Panc1 (cell line): ENCODE results near the gene PHYH. TPM values are rescaled to one million over a fixed set of nuclear protein-coding genes. Genes with fewer than 3 reads are reported as not detected.

Experiments used
- ATAC-seq: fragments of 200-7000 bp; cut with Tn5 transposase; 2 replicates; pipeline ENCODE4 v1.9.1; 2020; ENCODE audit warnings: mild to moderate bottlenecking, moderate library complexity
- BruUV-seq: library from RNA; stranded (reverse); fragments of 400-500 nt; replicated peaks from 2 replicates; lab custom pipeline; 2021; lab: Mats Ljungman, UMichigan
- CTCF ChIA-PET: fragments of 300-600 bp; sonication (Branson Sonifier 250); formaldehyde crosslinking; loops from one replicate; lab custom pipeline; 2022; ENCODE audit warnings: antibody characterized with exemption; lab: Charles Lee
- POLR2A ChIA-PET: fragments of 300-600 bp; sonication (Branson Sonifier 250); formaldehyde crosslinking; loops from one replicate; lab custom pipeline; 2022; ENCODE audit warnings: antibody characterized with exemption; lab: Charles Lee
- DNase-seq: peaks from one replicate; pipeline ENCODE4 v3.0.0-alpha.2; 2010; ENCODE audit warnings: low read depth, low spot score
- H3K27ac ChIP-seq: 2 replicates; pipeline ENCODE4 v1.5.1; 2011; ENCODE audit warnings: mild to moderate bottlenecking, low read length, inconsistent platforms
- H3K27me3 ChIP-seq: fragments of 200-500 bp; sonication (Bioruptor generic); 2 replicates; pipeline ENCODE4 v1.6.0; 2014; ENCODE audit warnings: low read length, inconsistent platforms; ENCODE audit not compliant: control insufficient read depth, insufficient read depth
- H3K36me3 ChIP-seq: fragments of 200-500 bp; sonication (Bioruptor generic); 2 replicates; pipeline ENCODE4 v1.5.1; 2014; ENCODE audit warnings: inconsistent platforms, mild to moderate bottlenecking, low read length, moderate library complexity; ENCODE audit not compliant: control insufficient read depth, insufficient read depth
- H3K4me1 ChIP-seq: 2 replicates; pipeline ENCODE4 v1.5.1; 2011; ENCODE audit warnings: inconsistent platforms, mild to moderate bottlenecking, low read length, moderate library complexity; ENCODE audit not compliant: control insufficient read depth, insufficient read depth
- H3K4me3 ChIP-seq, 2 experiments: 2 replicates each; pipeline ENCODE4 v1.5.1; 2011 to 2012; ENCODE audit warnings: low read depth in 2 of 2, low read length in 2 of 2, mild to moderate bottlenecking in 2 of 2, inconsistent platforms in 1 of 2, moderate library complexity in 1 of 2
- H3K9me3 ChIP-seq: fragments of 200-500 bp; sonication (Bioruptor generic); 2 replicates; pipeline ENCODE4 v1.5.1; 2014; ENCODE audit warnings: low read depth, mild to moderate bottlenecking, inconsistent platforms, low read length, moderate library complexity; ENCODE audit not compliant: control insufficient read depth, insufficient read depth
- CTCF ChIP-seq: fragments of 450-650 bp; IDR thresholded peaks from 2 replicates; pipeline ENCODE4 v1.5.1; 2017; ENCODE audit warnings: mild to moderate bottlenecking
- POLR2AphosphoS5 ChIP-seq: IDR thresholded peaks from 2 replicates; pipeline ENCODE4 v1.6.1; 2012; ENCODE audit warnings: mild to moderate bottlenecking, low read depth, low read length, moderate library complexity
- REST ChIP-seq, 2 experiments: IDR thresholded peaks; 2 replicates each; pipeline ENCODE4 v1.6.1; 2011 to 2012; ENCODE audit warnings: low read depth in 2 of 2, control low read depth in 1 of 2, low read length in 1 of 2, mild to moderate bottlenecking in 1 of 2, moderate library complexity in 1 of 2; ENCODE audit not compliant: insufficient read depth in 1 of 2
- SIN3A ChIP-seq: IDR thresholded peaks from 2 replicates; pipeline ENCODE4 v1.6.1; 2012; ENCODE audit warnings: low read depth, mild to moderate bottlenecking, low read length, moderate library complexity, borderline replicate concordance; ENCODE audit not compliant: insufficient read depth
- TCF7L2 ChIP-seq: IDR thresholded peaks from 2 replicates; pipeline ENCODE4 v1.6.1; 2011; ENCODE audit warnings: mild to moderate bottlenecking, low read depth, low read length, inconsistent platforms
- in situ Hi-C: cut with HindIII; loops from 2 replicates; pipeline ENCODE4 v1.10.0; 2016; ENCODE audit warnings: low sequenced_read_pairs, low pct_unique_long_range_greater_than_20kb
- intact Hi-C: fragments of 100-400 bp; cut with micrococcal nuclease; formaldehyde crosslinking; loops from one replicate; pipeline ENCODE4 v1.10.0; 2022; ENCODE audit not compliant: unreplicated experiment
- total RNA-seq: library from RNA; stranded (reverse); gene quantifications from one replicate; pipeline ENCODE4 v1.2.1, GENCODE V29; 2021; ENCODE audit not compliant: unreplicated experiment

Gene PHYH
- total RNA-seq, 1 experiment from 2014 or later: 41.3 TPM

- intact Hi-C loops (no loop called here), in situ Hi-C loops (no loop called here)
- no peak for ATAC-seq
- Histone ChIP-seq H3K27ac (no peak overlapping the region), H3K27me3 (no peaks in the 10 kb centered on the region), H3K4me1 (no peaks in the 10 kb centered on the region), H3K36me3 (no peaks in the 10 kb centered on the region), H3K4me3 (no peak overlapping the region), H3K9me3 (no peaks in the 10 kb centered on the region)
- TF ChIP-seq POLR2AphosphoS5 (no peak), SIN3A (no peak), CTCF (no peak), REST (IDR thresholded peaks at IDR 0.05; ENCODE audit: insufficient read depth in 1 of 2, low read depth in 2 of 2, low read length in 1 of 2) (no peak)
- DNase-seq: no peak
- ChIA-PET POLR2A (no interaction called here), CTCF (no interaction called here)
- BruUV-seq: no TSS peak
Measured at GRCh38 chr10:13321576-13321975, 21.7 kb upstream of the PHYH start.

- ChIA-PET CTCF (no interaction called here), POLR2A (no interaction called here)
- H3K27me3 ChIP-seq: no peaks in the 10 kb centered on the region
- no peaks in the 10 kb centered on the region for H3K9me3 ChIP-seq
- no peaks in the 10 kb centered on the region for H3K36me3 ChIP-seq
- no peak overlapping the region for H3K4me3 ChIP-seq
- intact Hi-C loops (no loop called here), in situ Hi-C loops (no loop called here)
- H3K4me1 ChIP-seq: no peaks in the 10 kb centered on the region
- no peak overlapping the region for H3K27ac ChIP-seq
- ATAC-seq: no peak
- no peak for DNase-seq
- TF ChIP-seq REST (IDR thresholded peaks at IDR 0.05; ENCODE audit: insufficient read depth in 1 of 2, low read depth in 2 of 2, low read length in 1 of 2) (no peak), CTCF (no peak), SIN3A (no peak), TCF7L2 (no peak), POLR2AphosphoS5 (no peak)
- BruUV-seq: no TSS peak
Measured at GRCh38 chr10:13319166-13319565, 19.3 kb upstream of the PHYH start.
